Esophagus muscularis mucosa (tissue), 4 donors: ENCODE results near the gene POTEF. TPM values are rescaled to one million over a fixed set of nuclear protein-coding genes. Genes with fewer than 3 reads are reported as not detected.
"Not testable (repeated sequence)": the region's sequence is repeated elsewhere in the genome, so short reads cannot be mapped to it uniquely, and the experiment has no call there.

Source experiments
- DNase-seq: peaks from one replicate; pipeline ENCODE4 v3.0.0-alpha.2; 2017; ENCODE audit errors: extremely low spot score
- H3K27ac ChIP-seq, 4 donors: fragments of 200-600 bp; sonication (generic); replicated peaks in 1 of 4; 1 replicate in 3 of 4; 2 replicates in 1 of 4; pipeline ENCODE4 v1.5.1; 2016 to 2019; ENCODE audit warnings: mild to moderate bottlenecking in 1 of 4
- H3K27me3 ChIP-seq, 4 donors: fragments of 200-600 bp; sonication (generic); one replicate each; pipeline versions ENCODE4 v1.5.1 to v1.6.0; 2016 to 2019
- H3K36me3 ChIP-seq, 4 donors: fragments of 200-600 bp; sonication (generic); one replicate each; pipeline ENCODE4 v1.5.1; 2016 to 2019
- H3K4me1 ChIP-seq, 4 donors: fragments of 200-600 bp; sonication (generic); one replicate each; pipeline ENCODE4 v1.5.1; 2016 to 2019
- H3K4me3 ChIP-seq, 4 donors: fragments of 200-600 bp; sonication (generic); 1 replicate in 2 of 4; 2 replicates in 2 of 4; pipeline ENCODE4 v1.5.1; 2016 to 2019; ENCODE audit warnings: mild to moderate bottlenecking in 4 of 4, moderate library complexity in 1 of 4
- H3K9me3 ChIP-seq, 4 donors: fragments of 200-600 bp; sonication (generic); 1 replicate in 3 of 4; 2 replicates in 1 of 4; pipeline ENCODE4 v1.5.1; 2016 to 2019
- CTCF ChIP-seq, 3 experiments: fragments of 200-600 bp in 2 of 3; fragments of 450-650 bp in 1 of 3; sonication (generic) in 2 of 3; IDR thresholded peaks; one replicate each; pipeline ENCODE4 v1.5.1; 2017 to 2019; ENCODE audit warnings: antibody characterized with exemption in 3 of 3, mild to moderate bottlenecking in 2 of 3, moderate library complexity in 1 of 3
- EP300 ChIP-seq: sonication (generic); formaldehyde crosslinking; IDR thresholded peaks from one replicate; pipeline ENCODE4 v1.6.1; 2017; ENCODE audit warnings: antibody characterized with exemption
- POLR2A ChIP-seq: fragments of 450-650 bp; IDR thresholded peaks from one replicate; pipeline ENCODE4 v1.6.1; 2017; ENCODE audit warnings: antibody characterized with exemption, moderate library complexity, mild to moderate bottlenecking, low read depth
- POLR2AphosphoS5 ChIP-seq, 2 donors: sonication (generic); formaldehyde crosslinking; IDR thresholded peaks; one replicate each; pipeline ENCODE4 v1.6.1; 2017; ENCODE audit warnings: antibody characterized with exemption in 2 of 2
- WGBS: methylation state at CpG from one replicate; pipeline ENCODE4 v1.1.5; 2018; 5-methylcytosine and 5-hydroxymethylcytosine counted together
- intact Hi-C: fragments of 100-400 bp; cut with DNase I; formaldehyde crosslinking; loops from one replicate; pipeline ENCODE4 v1.15.1; 2023
- total RNA-seq, 4 donors: library from RNA; depleted of rRNA; stranded (reverse); fragments of >200 nt; gene quantifications; one replicate each; pipeline versions ENCODE4 v1.1.0 to v1.2.1, GENCODE V29; 2016

The POTEF gene
- total RNA-seq, 4 donors from 2014 or later: not detected

GRCh38 chr2:130162968-130163367 is 33.9 kb upstream of the POTEF start:
- Histone ChIP-seq H3K4me3 (no peak overlapping the region), H3K4me1 (no peaks in the 10 kb centered on the region), H3K27ac (no peak overlapping the region), H3K36me3 (peaks cover 54 to 99% (median 83%) of the 10 kb centered on the region in 4 donors), H3K9me3 (no peaks in the 10 kb centered on the region), H3K27me3 (no peaks in the 10 kb centered on the region)
- no peak for DNase-seq
- intact Hi-C loops: no loop called here
- no peak for TF ChIP-seq POLR2A
- TF ChIP-seq EP300: no peak
- TF ChIP-seq POLR2AphosphoS5 (IDR thresholded peaks at IDR 0.05): no peak
- TF ChIP-seq CTCF (IDR thresholded peaks at IDR 0.05): no peak
- 95% methylated on average over 9 of the region's 9 CpGs for WGBS

- intact Hi-C loops, H3K9me3 ChIP-seq, H3K4me3 ChIP-seq, DNase-seq, H3K27me3 ChIP-seq, H3K27ac ChIP-seq, H3K4me1 ChIP-seq: not testable (repeated sequence)
- H3K36me3 ChIP-seq: peaks cover 50 to 99% (median 81%) of the 10 kb centered on the region in 4 donors
- 97% methylated on average over 5 of the region's 7 CpGs for WGBS
Observed at GRCh38 chr2:130162486-130162885, 33.5 kb upstream of the POTEF start.

- H3K9me3 ChIP-seq, intact Hi-C loops, H3K4me3 ChIP-seq, H3K4me1 ChIP-seq, H3K27me3 ChIP-seq, H3K27ac ChIP-seq, DNase-seq: not testable (repeated sequence)
- 77% methylated on average over 17 of the region's 25 CpGs for WGBS
- H3K36me3 ChIP-seq: peaks cover 36 to 96% (median 71%) of the 10 kb centered on the region in 4 donors
Observed at GRCh38 chr2:130160838-130161705, 32.0 kb upstream of the POTEF start.

- Histone ChIP-seq H3K4me1 (peaks cover 0 to 5% (median 1%) of the 10 kb centered on the region in 4 donors), H3K27me3 (no peaks in the 10 kb centered on the region), H3K36me3 (peaks cover 27 to 96% (median 66%) of the 10 kb centered on the region in 4 donors), H3K27ac (no peak overlapping the region), H3K9me3 (no peaks in the 10 kb centered on the region), H3K4me3 (no peak overlapping the region)
- intact Hi-C loops: no loop called here
- WGBS: 98% methylated on average over 6 of the region's 6 CpGs
- no peak for DNase-seq
- TF ChIP-seq POLR2AphosphoS5 (IDR thresholded peaks at IDR 0.05) (no peak), CTCF (IDR thresholded peaks at IDR 0.05) (no peak), EP300 (no peak), POLR2A (no peak)
Observed at GRCh38 chr2:130160131-130160530, 31.1 kb upstream of the POTEF start.

- H3K27me3 ChIP-seq, DNase-seq, H3K27ac ChIP-seq, H3K9me3 ChIP-seq, H3K4me3 ChIP-seq, H3K4me1 ChIP-seq, intact Hi-C loops: not testable (repeated sequence)
- peaks cover 24 to 96% (median 66%) of the 10 kb centered on the region in 4 donors for H3K36me3 ChIP-seq
- WGBS: 98% methylated on average over 4 of the region's 4 CpGs
Observed at GRCh38 chr2:130159376-130159775, 30.4 kb upstream of the POTEF start.

GRCh38 chr2:130158631-130159030 is 29.6 kb upstream of the POTEF start:
- no peak for DNase-seq
- intact Hi-C loops: no loop called here
- H3K36me3 ChIP-seq: peaks cover 22 to 96% (median 65%) of the 10 kb centered on the region in 4 donors

GRCh38 chr2:130157825-130158514 is 28.9 kb upstream of the POTEF start:
- intact Hi-C loops, DNase-seq, H3K27ac ChIP-seq, H3K4me1 ChIP-seq, H3K27me3 ChIP-seq, H3K4me3 ChIP-seq, H3K9me3 ChIP-seq: not testable (repeated sequence)
- WGBS: 61% methylated on average over 10 of the region's 13 CpGs
- peaks cover 24 to 96% (median 66%) of the 10 kb centered on the region in 4 donors for H3K36me3 ChIP-seq

More at GRCh38 chr2:130158631-130159030, 29.6 kb upstream of the POTEF start:
- TF ChIP-seq POLR2A (no peak), POLR2AphosphoS5 (IDR thresholded peaks at IDR 0.05) (no peak), EP300 (no peak), CTCF (IDR thresholded peaks at IDR 0.05) (no peak)
- 91% methylated on average over 9 of the region's 9 CpGs for WGBS
- no peak overlapping the region for H3K4me3 ChIP-seq
- no peak overlapping the region for H3K27ac ChIP-seq
- H3K27me3 ChIP-seq: no peaks in the 10 kb centered on the region
- peaks cover 0 to 5% (median 1%) of the 10 kb centered on the region in 4 donors for H3K4me1 ChIP-seq
- no peaks in the 10 kb centered on the region for H3K9me3 ChIP-seq

GRCh38 chr2:130157354-130157753 is 28.3 kb upstream of the POTEF start:
- H3K4me3 ChIP-seq, H3K27me3 ChIP-seq, H3K27ac ChIP-seq, DNase-seq, H3K4me1 ChIP-seq, intact Hi-C loops, H3K9me3 ChIP-seq: not testable (repeated sequence)
- 88% methylated on average over 3 of the region's 12 CpGs for WGBS
- peaks cover 30 to 96% (median 66%) of the 10 kb centered on the region in 4 donors for H3K36me3 ChIP-seq
